ENCODE data around the gene EIF4E3. TPM values are rescaled to one million over a fixed set of nuclear protein-coding genes. Genes with fewer than 3 reads are reported as not detected.

The EIF4E3 gene
- total and polyA plus RNA-seq, 12 donors: 2.3 to 16.1 (median 10.6) TPM

DNA sequence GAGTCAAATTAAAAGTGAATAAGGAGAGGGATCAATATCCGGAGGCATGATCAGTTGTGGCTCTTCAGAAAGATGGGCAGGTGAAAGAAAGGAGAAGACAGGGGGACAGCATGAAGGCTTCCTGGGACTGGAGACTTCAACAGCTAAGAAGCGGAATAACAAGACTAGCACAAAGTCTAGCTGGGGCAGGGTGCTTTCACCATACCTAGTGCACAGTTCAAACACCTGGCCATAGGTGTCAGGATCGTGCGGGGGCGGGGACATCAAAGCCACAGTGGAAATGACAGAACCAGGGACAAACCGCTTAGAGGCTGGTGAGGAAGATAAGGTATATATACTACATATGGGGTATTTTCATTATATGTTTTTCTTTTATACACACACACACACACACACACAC is 75.4 kb downstream of the EIF4E3 start:
- no peaks in the 10 kb centered on the region for H3K4me1 ChIP-seq (replicated peaks in 1 of 2)
- WGBS, 4 donors: 71 to 88% (median 80%) methylated on average over 6 of the region's 6 CpGs
- intact Hi-C loops (cut with DNase I): no loop called here
- no peaks in the 10 kb centered on the region for H3K36me3 ChIP-seq (replicated peaks in 1 of 2)
- TF ChIP-seq POLR2A (IDR thresholded peaks at IDR 0.05): no peak
- TF ChIP-seq, protein P1, sequence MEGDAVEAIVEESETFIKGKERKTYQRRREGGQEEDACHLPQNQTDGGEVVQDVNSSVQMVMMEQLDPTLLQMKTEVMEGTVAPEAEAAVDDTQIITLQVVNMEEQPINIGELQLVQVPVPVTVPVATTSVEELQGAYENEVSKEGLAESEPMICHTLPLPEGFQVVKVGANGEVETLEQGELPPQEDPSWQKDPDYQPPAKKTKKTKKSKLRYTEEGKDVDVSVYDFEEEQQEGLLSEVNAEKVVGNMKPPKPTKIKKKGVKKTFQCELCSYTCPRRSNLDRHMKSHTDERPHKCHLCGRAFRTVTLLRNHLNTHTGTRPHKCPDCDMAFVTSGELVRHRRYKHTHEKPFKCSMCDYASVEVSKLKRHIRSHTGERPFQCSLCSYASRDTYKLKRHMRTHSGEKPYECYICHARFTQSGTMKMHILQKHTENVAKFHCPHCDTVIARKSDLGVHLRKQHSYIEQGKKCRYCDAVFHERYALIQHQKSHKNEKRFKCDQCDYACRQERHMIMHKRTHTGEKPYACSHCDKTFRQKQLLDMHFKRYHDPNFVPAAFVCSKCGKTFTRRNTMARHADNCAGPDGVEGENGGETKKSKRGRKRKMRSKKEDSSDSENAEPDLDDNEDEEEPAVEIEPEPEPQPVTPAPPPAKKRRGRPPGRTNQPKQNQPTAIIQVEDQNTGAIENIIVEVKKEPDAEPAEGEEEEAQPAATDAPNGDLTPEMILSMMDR (IDR thresholded peaks at IDR 0.05): no peak
- H3K9me3 ChIP-seq (replicated peaks in 1 of 3): no peaks in the 10 kb centered on the region
- no peak for DNase-seq
- H3K27me3 ChIP-seq: no peaks in the 10 kb centered on the region
- H3K27ac ChIP-seq: no peak overlapping the region
- no peak overlapping the region for H3K4me3 ChIP-seq

- no peak for TF ChIP-seq POLR2A (IDR thresholded peaks at IDR 0.05)
- TF ChIP-seq, protein P1 (IDR thresholded peaks at IDR 0.05): no peak
- DNase-seq: no peak
- H3K27ac ChIP-seq: no peak overlapping the region
- no peak overlapping the region for H3K4me3 ChIP-seq
- no peaks in the 10 kb centered on the region for H3K27me3 ChIP-seq
- no peaks in the 10 kb centered on the region for H3K4me1 ChIP-seq (replicated peaks in 1 of 2)
- WGBS, 4 donors: 69 to 82% (median 77%) methylated on average over 3 of the region's 3 CpGs
- intact Hi-C loops (cut with DNase I): no loop called here
- no peaks in the 10 kb centered on the region for H3K36me3 ChIP-seq (replicated peaks in 1 of 2)
- H3K9me3 ChIP-seq (replicated peaks in 1 of 3): no peaks in the 10 kb centered on the region
These were observed 77.5 kb downstream of the EIF4E3 start for GRCh38 chr3:71647751-71648150.

GRCh38 chr3:71646971-71647370 is 78.2 kb downstream of the EIF4E3 start:
- Histone ChIP-seq H3K27me3 (no peaks in the 10 kb centered on the region), H3K4me1 (replicated peaks in 1 of 2) (no peaks in the 10 kb centered on the region), H3K4me3 (no peak overlapping the region), H3K27ac (no peak overlapping the region), H3K36me3 (replicated peaks in 1 of 2) (no peaks in the 10 kb centered on the region), H3K9me3 (replicated peaks in 1 of 3) (no peaks in the 10 kb centered on the region)
- intact Hi-C loops (cut with DNase I): no loop called here
- no peak for DNase-seq
- TF ChIP-seq, protein P1 (IDR thresholded peaks at IDR 0.05): no peak
- TF ChIP-seq POLR2A (IDR thresholded peaks at IDR 0.05): no peak

DNA sequence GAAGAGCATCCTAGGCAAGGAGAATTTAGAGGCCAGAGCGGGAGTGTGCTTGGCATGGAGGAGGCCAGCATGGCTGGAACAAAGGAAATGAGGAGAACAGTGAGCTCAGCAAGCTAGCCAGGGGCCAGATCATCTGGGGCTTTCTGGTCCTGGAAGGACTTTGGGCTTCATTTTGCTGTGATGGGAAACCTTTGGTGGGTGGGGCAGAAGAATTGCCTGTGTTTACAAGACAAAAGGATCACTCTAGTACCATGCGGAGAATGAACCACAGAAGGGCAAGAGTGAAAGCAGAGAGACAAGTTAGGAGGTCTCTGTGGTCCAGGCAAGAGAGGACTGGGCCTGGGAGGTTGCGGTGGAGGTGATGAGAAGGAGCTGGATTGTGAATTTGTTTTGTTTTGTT is 80.1 kb downstream of the EIF4E3 start:
- WGBS, 4 donors: 90 to 99% (median 97%) methylated on average over 3 of the region's 3 CpGs
- H3K36me3 ChIP-seq (replicated peaks in 1 of 2): no peaks in the 10 kb centered on the region
- H3K27ac ChIP-seq: no peak overlapping the region
- H3K4me1 ChIP-seq (replicated peaks in 1 of 2): no peaks in the 10 kb centered on the region
- no peak for TF ChIP-seq POLR2A (IDR thresholded peaks at IDR 0.05)
- TF ChIP-seq, protein P1 (IDR thresholded peaks at IDR 0.05): no peak
- no peak overlapping the region for H3K4me3 ChIP-seq
- no peaks in the 10 kb centered on the region for H3K27me3 ChIP-seq
- H3K9me3 ChIP-seq (replicated peaks in 1 of 3): no peaks in the 10 kb centered on the region
- DNase-seq: no peak
- intact Hi-C loops (cut with DNase I): no loop called here
